HUDEP-2 (cell line): Measurements from ENCODE around the gene PLEKHD1.

ENCODE experiments used
- DNase-seq, 76 experiments: peaks; one replicate each; lab custom pipeline; 2025; ENCODE audit not compliant: unreplicated experiment in 76 of 76; lab: John Stamatoyannopoulos, UW

Gene PLEKHD1

GRCh38 chr14:69505338-69506240 is 21.1 kb downstream of the PLEKHD1 start:
- no peak for DNase-seq

GRCh38 chr14:69506241-69506595 is 21.7 kb downstream of the PLEKHD1 start:
- DNase-seq = no peak

- DNase-seq = no peak
These were observed 34.0 kb downstream of the PLEKHD1 start for GRCh38 chr14:69518289-69519101.

GRCh38 chr14:69519204-69520100 is 34.9 kb downstream of the PLEKHD1 start:
- no peak for DNase-seq

GRCh38 chr14:69522026-69522425 is 37.5 kb downstream of the PLEKHD1 start:
- no peak for DNase-seq

GRCh38 chr14:69525896-69526295 is 41.4 kb downstream of the PLEKHD1 start:
- no peak for DNase-seq

- no peak for DNase-seq
These were observed 43.1 kb downstream of the PLEKHD1 start for GRCh38 chr14:69527635-69528034.

GRCh38 chr14:69528143-69528542 is 43.6 kb downstream of the PLEKHD1 start:
- no peak for DNase-seq

GRCh38 chr14:69528930-69529329 is 44.4 kb downstream of the PLEKHD1 start:
- no peak for DNase-seq

GRCh38 chr14:69529563-69529962 is 45.0 kb downstream of the PLEKHD1 start:
- DNase-seq = no peak

GRCh38 chr14:69530095-69530494 is 45.6 kb downstream of the PLEKHD1 start:
- DNase-seq = no peak

- DNase-seq = no peak
These were observed 46.6 kb downstream of the PLEKHD1 start for GRCh38 chr14:69531135-69531534.

- no peak for DNase-seq
These were observed 48.2 kb downstream of the PLEKHD1 start for GRCh38 chr14:69532561-69533340.

- DNase-seq = peak in 1 of 76 experiments; percentile 2
These were observed 50.8 kb downstream of the PLEKHD1 start for GRCh38 chr14:69535230-69535848.

GRCh38 chr14:69536971-69537370 is 52.4 kb downstream of the PLEKHD1 start:
- DNase-seq = no peak

GRCh38 chr14:69537900-69538299 is 53.4 kb downstream of the PLEKHD1 start:
- no peak for DNase-seq

GRCh38 chr14:69538766-69539165 is 54.2 kb downstream of the PLEKHD1 start:
- DNase-seq = no peak

GRCh38 chr14:69539631-69540410 is 55.3 kb downstream of the PLEKHD1 start:
- DNase-seq = no peak
